Left forelimb (tissue), 1 donor: ENCODE measurements around the gene NCAPD2.
A peak's percentile ranks its signal among the peaks of the same experiment; 100 is the strongest.
"Not testable (repeated sequence)": the region's sequence is repeated elsewhere in the genome, so short reads cannot be mapped to it uniquely, and the experiment has no call there.

Experiments used
- DNase-seq: peaks from one replicate; pipeline ENCODE4 v3.0.0-alpha.2; 2018; ENCODE audit warnings: low spot score

The NCAPD2 gene

DNA sequence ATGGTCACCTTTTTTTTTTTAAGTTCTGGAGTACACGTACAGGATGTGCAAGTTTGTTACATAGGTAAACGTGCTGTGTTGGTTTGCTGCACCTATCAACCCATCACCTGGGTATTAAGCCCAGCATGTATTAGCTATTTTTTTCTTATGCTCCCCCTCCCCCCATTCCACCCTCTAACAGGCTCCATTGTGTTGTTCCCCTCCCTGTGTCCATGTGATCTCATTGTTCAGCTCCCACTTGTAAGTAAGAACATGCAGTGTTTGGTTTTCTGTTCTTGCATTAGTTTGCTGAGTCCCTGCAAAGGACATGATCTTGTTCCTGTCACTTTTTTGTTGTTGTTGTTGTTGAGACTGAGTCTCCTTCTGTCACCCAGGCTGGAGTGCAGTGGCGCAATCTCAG lies 3.4 kb downstream of the NCAPD2 start:
- DNase-seq = not testable (repeated sequence)

DNA sequence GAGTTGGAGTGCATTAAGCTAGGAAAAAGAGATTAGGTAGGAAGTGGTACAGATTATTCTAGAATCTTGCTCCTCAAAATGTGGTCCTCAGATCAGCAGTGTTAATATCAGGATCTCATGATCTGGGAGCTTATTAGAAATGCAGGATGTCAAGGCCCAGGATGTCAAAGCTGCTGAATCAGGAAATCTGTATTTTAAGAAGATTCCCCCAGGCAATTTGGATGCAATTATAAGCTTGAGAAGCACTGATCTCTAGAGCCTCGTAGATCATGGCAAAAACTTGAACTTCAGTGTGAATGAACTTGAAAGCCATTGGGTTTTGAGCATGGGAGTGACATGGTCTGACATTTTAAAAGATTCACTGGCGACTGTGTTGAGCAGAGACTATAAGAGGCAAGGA lies 6.6 kb downstream of the NCAPD2 start:
- no peak for DNase-seq

DNA sequence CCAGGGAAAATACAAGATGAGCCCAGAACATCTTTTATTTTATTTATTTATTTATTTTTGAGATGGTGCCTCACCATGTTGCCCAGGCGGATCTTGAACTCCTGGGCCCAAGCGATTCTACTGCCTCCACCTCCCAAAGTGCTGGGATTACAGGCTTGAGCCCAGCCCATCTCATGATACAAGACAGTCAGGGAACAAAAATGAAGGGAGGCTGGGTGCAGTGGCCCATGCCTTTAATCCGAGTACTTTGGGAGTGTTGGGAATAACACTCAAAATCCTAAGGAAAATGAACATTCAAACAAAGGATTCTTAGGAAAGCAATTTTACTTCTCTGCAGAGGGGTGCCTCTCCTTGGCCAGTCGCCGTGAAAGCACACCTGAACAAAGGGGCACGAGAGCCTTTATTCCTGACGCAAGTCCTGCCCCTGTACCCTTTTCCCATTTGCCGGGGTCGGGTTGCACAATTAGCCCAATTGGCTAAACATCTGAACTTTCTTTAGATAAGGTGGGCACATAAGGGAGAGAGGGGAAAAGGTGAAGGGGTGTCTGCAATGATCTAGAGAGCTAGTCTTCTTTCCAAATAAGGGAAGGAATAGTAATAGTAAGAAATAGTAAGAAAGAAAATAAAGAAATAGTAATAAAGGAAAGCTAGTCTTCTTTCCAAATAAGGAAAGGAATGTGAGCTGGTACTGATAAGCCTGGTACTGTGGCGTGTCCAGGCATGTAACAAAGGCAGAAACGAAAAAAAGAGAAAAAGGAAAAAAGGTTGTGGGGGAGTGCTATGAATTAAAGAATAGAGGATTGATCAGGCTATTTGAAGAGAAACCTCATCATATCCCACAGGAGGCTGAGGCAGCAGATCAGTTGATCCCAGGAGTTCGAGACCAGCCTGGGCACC lies 13.4 kb downstream of the NCAPD2 start:
- no peak for DNase-seq

DNA sequence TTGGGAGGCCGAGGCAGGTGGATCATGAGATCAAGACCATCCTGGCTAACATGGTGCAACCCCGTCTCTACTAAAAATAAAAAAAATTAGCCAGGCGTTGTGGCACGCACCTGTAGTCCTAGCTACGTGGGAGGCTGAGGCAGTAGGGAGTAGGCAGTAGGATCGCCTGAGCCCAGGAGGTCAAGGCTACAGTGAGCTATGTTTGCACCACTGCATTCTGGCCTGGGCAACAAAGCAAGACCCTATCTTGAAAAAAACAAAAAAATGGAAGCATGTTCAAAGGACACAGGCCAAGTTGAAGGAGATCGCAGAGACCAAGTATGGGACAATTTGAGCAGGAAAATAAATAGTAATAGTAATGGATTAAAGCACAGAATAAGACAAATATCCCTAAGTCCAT lies 14.2 kb downstream of the NCAPD2 start:
- DNase-seq = no peak

DNA sequence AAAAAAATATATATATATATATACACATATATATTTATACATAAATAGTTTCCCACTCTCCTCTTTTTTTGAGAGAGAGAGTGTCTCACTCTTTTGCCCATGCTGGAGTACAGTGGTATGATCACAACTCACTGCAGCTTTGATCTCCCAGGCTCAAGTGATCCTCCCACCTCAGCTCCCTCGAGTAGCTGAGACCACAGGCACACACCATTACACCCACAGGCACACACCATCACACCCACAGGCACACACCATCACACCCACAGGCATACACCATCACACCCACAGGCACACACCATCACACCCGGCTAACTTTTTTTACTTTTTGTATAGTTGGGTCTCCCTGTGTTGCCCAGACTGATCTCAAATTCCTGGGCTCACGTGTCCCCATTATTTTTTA lies 26.3 kb downstream of the NCAPD2 start:
- no peak for DNase-seq

DNA sequence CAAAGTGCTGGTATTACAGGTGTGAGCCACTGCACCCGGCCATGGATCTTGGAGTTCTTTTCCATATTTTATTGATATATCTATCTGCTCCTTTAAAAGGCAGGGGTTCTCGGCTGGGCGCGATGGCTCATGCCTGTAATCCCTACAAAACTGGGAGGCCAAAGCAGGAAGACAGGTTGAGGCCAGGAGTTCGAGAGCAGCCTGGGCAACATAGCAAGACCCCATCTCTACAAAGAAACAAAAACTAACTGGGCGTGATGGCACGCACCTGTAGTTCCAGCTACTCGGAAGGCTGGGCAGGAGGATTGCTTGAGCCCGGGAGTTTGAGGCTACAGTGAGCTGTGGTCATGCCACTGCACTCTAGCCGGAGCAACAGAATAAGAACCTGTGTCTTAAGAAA lies 28.3 kb downstream of the NCAPD2 start:
- DNase-seq = no peak

DNA sequence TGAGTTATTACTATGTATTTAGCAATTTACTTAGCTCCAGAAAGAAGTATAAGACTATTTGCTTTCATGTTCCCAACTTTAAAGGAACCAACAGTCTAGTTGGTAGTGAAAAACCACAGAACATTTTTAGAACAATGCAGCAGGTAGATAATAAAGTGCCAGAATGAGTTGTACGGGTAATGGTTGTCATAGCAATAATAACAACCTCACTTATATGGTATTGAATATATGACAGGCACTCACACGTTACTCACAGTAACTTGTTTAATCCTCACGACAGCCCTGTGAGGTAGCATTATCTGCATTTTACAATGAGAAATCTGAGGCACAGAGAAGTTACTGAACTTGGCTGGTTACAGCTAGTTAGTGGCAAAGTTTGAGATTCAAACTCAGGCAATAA lies 29.8 kb downstream of the NCAPD2 start:
- DNase-seq = no peak

DNA sequence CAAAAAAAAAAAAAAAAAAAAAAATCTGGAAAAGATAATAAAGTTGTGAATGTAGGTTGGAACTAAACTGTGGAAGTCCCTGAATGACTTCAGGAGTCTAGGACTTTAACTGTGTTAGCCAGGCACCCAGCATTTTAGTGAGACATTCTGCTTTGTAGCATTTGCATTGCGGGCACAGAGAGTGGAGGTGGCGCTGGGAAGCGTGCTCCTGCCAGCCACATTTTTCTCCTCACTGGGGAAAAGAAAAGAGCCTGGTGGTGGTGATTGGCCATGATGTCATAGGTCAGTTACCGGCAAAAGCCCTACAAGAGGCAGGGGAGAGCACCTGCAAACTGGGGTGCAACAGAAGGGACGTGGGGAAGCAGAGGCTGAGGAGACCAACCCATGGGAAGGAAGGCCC lies 30.7 kb downstream of the NCAPD2 start:
- no peak for DNase-seq

DNA sequence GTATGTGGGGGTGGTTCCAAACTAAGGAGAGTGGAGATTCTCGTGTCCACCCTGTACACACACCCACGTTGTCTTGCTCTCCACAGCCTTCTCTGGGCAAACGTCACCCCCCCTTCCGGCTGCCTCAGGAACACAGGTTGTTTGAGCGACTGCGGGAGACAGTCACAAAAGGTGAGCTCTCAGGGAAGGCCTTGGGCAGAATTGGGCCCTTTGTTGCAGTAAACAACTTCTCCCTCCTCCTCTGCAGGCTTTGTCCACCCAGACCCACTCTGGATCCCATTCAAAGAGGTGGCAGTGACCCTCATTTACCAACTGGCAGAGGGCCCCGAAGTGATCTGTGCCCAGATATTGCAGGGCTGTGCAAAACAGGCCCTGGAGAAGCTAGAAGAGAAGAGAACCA lies 32.3 kb downstream of the NCAPD2 start:
- DNase-seq = no peak

DNA sequence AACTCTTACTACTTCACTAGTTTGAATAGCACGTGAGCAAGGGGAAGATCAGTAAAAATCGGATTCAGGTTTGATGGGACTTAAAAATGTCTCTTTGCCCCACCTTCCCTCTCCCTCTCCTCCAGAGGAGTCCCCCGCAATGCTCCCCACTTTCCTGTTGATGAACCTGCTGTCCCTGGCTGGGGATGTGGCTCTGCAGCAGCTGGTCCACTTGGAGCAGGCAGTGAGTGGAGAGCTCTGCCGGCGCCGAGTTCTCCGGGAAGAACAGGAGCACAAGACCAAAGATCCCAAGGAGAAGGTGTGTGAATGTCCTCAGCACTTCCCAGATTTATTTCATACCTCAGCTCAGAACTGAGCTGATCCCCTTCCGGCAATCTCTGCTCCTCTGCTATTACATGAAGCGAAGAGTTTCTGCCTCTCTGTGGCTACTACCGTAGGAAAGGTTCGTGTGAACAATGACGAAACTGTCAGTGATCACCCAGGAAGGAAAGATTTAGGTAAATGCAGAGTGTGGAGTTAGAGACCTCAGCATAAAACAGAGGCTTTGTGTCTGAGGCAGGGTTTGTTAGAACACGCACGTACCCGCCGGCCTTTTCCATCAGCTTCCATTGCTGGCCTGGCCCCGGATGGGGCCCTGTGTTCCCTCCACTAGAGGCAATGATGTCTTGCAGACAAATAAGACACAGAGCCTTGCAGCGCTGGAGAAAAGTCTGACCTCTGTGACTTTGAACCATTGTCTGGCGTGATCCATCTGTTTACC lies 33.0 kb downstream of the NCAPD2 start:
- no peak for DNase-seq

DNA sequence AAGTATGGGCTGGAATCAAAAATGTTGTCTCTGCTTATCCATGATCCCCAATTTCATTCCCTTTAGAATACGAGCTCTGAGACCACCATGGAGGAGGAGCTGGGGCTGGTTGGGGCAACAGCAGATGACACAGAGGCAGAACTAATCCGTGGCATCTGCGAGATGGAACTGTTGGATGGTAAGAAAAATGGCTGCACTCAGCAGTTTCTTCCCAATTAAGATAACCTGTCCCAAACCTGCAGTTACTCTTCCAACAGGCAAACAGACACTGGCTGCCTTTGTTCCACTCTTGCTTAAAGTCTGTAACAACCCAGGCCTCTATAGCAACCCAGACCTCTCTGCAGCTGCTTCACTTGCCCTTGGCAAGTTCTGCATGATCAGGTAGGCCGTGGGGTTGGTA lies 33.8 kb downstream of the NCAPD2 start:
- DNase-seq = no peak

DNA sequence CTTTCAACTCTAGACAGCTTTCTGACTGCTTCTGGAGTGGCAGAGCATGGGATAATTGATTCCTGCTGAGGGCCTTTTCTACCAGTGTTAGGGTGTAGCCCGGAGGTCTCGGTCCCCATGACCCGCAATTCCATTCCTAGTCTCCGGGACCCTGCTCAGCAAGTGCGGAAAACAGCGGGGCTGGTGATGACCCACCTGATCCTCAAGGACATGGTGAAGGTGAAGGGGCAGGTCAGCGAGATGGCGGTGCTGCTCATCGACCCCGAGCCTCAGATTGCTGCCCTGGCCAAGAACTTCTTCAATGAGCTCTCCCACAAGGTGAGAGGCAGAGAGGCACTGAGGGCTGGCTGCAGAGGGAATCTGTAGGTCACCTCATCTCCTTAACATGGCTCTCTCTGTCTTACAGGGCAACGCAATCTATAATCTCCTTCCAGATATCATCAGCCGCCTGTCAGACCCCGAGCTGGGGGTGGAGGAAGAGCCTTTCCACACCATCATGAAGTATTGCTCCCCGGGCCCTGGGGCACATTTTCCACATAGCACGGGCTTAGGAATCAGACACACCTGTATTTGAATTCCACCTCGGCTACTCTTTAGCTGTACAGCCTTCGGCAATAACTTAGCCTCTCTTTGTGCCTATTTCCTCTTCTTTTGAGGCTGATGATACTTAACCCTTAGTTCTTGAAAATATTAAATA lies 34.8 kb downstream of the NCAPD2 start:
- DNase-seq = no peak

DNA sequence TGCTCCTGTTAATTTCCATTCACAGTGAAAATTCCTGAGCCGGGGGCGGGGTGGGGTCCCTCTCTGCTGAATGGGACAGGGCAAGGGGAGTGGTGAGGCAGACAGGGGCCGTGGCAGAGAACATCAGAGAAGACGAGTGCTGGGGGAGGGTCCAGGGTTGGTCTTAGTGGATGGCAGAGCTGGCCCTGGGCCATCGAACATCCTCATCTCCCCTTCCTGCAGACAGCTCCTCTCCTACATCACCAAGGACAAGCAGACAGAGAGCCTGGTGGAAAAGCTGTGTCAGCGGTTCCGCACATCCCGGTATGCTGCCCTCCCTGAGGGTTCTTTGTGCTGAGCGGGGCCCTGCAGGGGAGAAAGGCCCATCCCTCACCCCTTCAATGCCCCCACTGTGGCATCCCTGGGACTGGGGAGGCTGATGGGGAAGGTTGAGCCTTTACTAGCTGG lies 35.4 kb downstream of the NCAPD2 start:
- no peak for DNase-seq

DNA sequence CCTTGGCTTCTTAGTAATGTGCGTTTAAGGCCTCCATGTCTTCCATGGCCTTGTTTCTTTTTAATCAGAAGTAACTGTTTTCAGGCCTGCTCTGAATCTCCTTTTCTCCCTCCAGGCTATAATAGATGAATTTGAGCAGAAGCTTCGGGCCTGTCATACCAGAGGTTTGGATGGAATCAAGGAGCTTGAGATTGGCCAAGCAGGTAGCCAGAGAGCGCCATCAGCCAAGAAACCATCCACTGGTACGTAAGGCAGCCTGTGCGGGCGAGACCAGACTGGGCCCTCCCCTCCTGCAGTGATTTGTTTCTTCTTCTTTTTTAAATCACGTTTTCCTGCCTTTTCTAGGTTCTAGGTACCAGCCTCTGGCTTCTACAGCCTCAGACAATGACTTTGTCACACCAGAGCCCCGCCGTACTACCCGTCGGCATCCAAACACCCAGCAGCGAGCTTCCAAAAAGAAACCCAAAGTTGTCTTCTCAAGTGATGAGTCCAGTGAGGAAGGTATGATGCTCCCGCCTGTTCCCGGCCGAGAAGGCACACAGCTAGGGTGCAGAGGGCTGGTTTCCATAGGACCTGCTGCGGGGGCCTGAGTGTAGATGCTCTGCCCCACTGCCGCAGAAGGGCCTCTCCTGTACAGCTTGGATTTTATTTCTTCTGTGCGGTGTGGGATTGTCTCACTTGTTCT lies 36.8 kb downstream of the NCAPD2 start:
- DNase-seq = no peak

DNA sequence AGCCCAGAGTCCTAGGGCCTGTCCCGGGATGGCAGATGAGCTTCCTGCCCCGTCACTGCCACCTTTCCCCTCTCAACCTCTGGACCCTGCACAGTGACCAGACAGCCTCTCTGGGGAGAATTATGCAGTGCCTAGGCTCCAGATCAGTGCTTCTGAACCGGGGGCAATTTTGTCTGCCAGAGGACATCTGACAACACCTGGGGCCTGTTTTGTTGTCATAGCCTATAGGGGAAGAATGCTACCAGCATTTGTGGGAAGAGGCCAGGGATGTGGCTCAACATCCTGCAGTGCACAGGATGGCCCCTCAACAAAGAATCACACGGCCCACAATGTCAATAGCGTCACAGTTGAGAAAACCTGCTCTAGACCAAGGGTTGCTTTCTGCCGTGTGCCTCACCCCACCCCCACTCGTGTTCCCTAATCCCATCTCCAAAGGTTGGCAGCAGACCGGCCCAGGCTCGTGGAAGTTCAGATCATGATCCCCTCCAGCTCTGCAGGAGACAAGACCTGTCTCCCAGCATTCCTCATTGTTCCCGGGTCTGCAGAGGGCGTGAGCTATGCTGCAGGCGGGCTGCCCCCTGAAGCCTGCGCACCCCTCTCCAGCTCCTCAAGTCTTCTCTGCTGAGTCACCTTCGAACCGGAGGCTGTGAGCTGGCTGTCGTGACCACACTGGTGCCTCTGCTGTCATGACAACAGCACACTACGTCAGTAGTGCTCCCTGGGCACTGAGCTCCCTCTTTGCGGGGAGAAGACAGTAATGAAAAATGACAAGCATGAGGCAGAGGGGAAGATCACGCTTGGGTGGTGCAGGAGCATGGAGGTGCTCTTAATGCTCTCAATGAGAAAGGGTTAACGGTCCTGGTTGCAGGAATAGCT lies 38.4 kb downstream of the NCAPD2 start:
- DNase-seq = no peak

DNA sequence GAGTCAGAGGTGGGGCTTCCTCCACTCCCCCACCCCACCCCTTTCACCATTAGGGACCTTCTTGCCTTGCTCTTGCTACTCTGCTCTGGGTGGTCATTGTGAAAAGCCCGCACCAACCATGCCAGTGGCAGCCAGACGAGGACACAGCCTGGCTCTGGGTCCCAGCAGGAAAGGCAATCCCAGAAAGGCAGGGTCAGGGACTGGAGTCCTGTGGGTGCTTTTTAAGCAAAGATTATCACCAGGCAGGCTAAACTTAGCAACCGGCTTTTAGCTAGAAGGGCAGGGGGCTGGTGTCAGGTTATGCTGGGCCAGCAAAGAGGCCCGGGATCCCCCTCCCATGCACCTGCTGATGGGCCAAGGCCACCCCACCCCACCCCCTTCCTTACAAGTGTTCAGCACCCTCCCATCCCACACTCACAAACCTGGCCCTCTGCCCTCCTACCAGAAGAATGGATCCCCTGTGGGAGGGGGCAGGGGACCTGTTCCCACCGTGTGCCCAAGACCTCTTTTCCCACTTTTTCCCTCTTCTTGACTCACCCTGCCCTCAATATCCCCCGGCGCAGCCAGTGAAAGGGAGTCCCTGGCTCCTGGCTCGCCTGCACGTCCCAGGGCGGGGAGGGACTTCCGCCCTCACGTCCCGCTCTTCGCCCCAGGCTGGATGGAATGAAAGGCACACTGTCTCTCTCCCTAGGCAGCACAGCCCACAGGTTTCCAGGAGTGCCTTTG lies 39.2 kb downstream of the NCAPD2 start:
- DNase-seq = no peak

DNA sequence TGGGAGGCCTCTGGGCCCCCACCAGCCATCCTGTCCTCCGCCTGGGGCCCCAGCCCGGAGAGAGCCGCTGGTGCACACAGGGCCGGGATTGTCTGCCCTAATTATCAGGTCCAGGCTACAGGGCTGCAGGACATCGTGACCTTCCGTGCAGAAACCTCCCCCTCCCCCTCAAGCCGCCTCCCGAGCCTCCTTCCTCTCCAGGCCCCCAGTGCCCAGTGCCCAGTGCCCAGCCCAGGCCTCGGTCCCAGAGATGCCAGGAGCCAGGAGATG lies 39.7 kb downstream of the NCAPD2 start:
- no peak for DNase-seq

DNA sequence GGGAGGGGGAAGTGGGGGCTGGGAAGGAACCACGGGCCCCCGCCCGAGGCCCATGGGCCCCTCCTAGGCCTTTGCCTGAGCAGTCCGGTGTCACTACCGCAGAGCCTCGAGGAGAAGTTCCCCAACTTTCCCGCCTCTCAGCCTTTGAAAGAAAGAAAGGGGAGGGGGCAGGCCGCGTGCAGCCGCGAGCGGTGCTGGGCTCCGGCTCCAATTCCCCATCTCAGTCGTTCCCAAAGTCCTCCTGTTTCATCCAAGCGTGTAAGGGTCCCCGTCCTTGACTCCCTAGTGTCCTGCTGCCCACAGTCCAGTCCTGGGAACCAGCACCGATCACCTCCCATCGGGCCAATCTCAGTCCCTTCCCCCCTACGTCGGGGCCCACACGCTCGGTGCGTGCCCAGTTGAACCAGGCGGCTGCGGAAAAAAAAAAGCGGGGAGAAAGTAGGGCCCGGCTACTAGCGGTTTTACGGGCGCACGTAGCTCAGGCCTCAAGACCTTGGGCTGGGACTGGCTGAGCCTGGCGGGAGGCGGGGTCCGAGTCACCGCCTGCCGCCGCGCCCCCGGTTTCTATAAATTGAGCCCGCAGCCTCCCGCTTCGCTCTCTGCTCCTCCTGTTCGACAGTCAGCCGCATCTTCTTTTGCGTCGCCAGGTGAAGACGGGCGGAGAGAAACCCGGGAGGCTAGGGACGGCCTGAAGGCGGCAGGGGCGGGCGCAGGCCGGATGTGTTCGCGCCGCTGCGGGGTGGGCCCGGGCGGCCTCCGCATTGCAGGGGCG lies 40.2 kb downstream of the NCAPD2 start, which contains the start of gene GAPDH:
GAPDH (plus strand) TSS at position 595 of the 772 bp plus-strand sequence. CDS start 316 bp downstream, outside the sequence.
- peak; percentile 97 for DNase-seq

DNA sequence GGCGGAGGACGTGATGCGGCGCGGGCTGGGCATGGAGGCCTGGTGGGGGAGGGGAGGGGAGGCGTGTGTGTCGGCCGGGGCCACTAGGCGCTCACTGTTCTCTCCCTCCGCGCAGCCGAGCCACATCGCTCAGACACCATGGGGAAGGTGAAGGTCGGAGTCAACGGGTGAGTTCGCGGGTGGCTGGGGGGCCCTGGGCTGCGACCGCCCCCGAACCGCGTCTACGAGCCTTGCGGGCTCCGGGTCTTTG lies 40.7 kb downstream of the NCAPD2 start:
- no peak for DNase-seq
